Breast epithelium (tissue), 3 donors: ENCODE results near the gene UFL1.

Experiments
- POLR2AphosphoS5 ChIP-seq, 3 donors: sonication (generic); formaldehyde crosslinking; IDR thresholded peaks; one replicate each; pipeline ENCODE4 v1.6.1; 2017; ENCODE audit warnings: antibody characterized with exemption in 3 of 3
- TF ChIP-seq, protein P1 (sequence below), 3 donors: fragments of 450-650 bp; IDR thresholded peaks; one replicate each; pipeline ENCODE4 v1.5.1; 2016 to 2017; ENCODE audit warnings: antibody characterized with exemption in 3 of 3, mild to moderate bottlenecking in 3 of 3, moderate library complexity in 3 of 3

DNA sequence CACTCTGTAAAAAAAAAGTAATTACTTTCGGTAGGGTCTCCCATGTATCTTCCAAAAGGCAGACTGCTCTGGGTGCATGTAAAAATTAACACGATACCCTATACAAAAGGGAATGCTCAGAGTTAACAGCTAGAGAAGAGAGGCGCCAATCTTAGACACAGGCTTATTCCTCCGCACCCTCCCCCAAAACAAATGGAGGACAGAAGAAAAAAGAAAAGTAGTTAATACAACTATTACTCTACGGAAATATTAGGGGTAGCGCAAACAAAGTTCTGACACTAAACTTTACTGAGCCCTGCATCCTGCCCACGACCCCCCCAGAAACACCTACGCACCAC is 331 bp upstream of the UFL1 start:
- no peak for TF ChIP-seq POLR2AphosphoS5 (IDR thresholded peaks at IDR 0.05)
- TF ChIP-seq, protein P1, sequence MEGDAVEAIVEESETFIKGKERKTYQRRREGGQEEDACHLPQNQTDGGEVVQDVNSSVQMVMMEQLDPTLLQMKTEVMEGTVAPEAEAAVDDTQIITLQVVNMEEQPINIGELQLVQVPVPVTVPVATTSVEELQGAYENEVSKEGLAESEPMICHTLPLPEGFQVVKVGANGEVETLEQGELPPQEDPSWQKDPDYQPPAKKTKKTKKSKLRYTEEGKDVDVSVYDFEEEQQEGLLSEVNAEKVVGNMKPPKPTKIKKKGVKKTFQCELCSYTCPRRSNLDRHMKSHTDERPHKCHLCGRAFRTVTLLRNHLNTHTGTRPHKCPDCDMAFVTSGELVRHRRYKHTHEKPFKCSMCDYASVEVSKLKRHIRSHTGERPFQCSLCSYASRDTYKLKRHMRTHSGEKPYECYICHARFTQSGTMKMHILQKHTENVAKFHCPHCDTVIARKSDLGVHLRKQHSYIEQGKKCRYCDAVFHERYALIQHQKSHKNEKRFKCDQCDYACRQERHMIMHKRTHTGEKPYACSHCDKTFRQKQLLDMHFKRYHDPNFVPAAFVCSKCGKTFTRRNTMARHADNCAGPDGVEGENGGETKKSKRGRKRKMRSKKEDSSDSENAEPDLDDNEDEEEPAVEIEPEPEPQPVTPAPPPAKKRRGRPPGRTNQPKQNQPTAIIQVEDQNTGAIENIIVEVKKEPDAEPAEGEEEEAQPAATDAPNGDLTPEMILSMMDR (IDR thresholded peaks at IDR 0.05): no peak
